ENCODE results near the gene CASP12.

Gene CASP12

DNA sequence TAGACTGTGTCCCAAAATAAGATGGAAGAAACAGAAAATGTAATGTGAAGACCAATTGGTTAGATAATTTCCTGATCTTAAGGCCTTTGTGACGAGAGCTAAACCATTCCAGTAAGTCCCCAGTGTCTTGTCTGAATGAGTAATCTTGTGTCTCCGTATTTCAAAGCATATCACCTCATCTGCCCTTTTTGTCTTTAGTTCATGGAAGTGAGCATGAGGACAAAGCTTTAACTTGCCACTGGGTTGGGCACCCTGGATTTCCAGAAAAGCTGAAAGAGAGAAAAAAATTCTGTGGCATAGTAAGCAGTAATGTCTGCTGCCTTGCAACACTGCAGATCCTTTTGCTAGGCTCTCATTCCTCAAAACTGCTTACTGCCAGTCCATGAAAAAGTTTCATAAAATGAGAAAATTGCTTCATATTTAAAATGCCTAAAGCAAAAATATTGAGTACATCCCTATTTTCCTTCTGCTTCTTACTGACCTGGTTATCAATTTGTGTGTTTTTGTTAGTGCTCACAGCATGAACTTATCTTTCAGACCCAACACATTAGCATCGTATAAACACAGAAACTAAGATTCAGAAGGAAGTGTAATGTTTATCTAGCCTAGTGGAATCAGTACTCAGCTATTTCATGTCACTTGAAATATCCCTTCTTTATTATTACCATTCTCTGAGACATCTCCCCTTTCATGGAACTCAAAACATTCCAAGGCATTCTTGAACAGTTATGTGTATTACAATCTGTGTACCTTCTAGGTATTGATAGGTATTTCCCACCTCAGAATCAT is 5.3 kb downstream of the CASP12 start:
- DNase-seq: no peak

DNA sequence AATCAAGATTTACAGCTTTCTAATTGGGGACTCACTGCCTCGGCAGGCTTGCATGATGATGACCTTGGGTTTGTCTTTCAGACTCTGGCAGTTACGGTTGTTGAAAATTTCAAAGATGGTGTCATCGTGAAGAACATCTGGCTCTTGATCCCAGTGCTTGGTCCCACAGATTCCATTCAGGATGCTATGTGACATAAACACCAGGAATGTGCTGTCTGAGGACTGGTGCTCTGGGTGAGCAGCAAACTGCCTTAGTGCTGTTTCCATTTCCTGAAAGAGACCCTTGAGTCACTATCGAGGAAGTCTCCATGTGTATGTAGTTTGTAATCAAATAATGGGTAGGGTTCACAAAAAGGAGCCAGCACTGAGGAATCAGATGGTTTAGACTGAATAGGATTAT is 7.1 kb downstream of the CASP12 start:
- DNase-seq: no peak

DNA sequence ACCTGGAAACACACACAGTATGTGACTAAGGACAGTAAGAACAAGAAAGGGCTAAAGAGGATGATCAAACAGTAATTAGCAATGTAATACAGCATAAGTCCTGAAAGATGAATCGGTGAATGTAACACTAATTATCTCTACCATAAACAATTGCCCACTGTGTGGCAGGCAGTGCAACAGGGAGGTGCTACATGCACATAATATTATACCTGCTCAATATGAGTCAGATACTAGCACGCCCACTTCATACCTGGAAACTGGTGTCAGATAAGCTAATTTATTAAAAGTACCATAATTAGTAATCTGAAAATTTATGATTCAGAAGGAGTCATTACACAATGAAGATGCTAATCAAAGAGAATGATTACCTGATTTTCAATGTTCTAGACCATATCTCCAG is 14.9 kb downstream of the CASP12 start:
- no peak for DNase-seq

DNA sequence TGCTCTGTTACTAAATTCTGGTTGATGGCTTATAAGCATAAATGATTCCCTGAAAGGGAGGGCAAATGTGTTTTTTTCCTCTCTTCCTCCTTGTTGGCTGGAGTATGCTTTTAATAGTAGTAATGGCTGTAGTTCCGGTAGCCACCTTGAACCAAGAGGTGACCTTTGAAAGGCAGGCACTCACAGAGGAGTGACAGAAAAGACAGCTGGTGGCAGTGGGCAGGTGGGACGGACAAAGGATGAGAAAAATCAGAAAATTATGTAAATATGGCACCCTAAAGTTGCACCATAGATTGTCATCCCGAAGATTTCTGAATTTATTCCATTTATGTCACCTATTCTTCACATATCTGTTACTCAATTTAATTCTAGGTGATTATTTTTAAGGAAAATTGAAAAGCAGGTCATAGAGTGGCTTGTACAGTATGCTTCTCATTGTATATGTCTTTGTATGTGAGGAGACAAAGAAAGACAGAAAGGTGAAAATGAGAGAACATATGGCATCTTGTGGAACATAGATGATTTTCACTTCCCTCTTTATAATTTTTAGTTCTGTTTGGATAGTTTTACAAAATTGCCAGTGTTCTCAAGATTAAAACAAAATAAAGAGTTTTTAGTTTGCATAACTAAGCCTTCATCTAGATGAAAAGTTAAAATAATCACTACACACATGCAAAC is 17.0 kb downstream of the CASP12 start:
- no peak for DNase-seq

DNA sequence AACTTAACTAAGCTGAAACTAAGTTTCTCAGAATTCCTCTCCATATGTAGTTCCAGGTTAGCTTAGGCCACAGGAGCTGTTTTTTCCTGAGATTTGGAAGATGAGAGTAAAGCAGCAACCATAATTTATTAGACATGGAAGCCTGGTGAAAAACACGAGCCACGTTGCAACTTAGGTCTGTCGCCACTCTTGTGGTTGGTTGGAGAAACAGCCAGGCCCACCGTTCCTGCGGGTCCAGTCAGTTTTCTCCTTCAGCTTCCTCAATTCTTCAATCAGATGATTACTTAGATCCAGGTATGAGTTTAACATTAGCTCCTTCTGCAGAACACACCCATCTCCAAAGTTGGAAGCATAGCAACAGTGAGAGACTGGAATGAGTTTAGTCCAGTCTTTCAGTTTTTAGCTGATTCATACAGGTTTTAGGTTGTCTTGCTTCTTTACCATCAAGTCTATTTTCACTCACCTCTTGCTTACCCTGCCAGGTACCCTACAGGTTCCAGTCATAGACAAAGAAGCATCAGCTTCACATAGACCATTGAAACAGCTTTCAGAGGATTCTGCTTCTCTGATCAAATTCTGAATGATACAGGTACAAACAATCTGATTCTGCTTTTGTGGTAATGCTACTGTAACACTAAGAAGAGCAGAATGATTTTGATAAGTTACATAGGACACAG is 18.6 kb downstream of the CASP12 start:
- no peak for DNase-seq

DNA sequence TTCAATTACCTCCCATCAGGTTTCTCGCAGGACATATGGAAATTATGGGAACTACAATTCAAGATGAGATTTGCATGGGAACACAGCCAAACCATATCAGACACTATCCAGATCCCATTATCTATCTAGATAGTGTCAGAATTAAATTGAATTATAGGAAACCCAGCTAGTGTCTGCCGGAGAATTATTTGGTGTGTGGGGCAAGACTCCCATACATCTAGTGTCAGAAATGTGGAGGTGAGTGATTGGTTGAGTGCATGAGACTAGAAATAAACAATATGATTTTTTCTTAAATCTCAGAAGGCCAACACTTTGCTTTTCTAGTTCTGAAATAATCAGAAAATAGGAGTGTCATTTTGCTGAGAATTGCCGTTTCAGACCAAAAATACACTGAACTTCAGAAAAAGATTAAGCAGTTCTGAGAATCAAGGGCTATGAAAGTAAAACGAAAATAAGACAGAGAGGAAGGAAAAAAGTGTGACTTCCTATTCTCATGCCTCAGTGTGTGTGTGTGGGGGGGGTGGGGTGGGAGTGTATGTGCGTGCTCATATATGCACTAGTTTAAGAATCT is 21.3 kb downstream of the CASP12 start:
- DNase-seq: no peak

DNA sequence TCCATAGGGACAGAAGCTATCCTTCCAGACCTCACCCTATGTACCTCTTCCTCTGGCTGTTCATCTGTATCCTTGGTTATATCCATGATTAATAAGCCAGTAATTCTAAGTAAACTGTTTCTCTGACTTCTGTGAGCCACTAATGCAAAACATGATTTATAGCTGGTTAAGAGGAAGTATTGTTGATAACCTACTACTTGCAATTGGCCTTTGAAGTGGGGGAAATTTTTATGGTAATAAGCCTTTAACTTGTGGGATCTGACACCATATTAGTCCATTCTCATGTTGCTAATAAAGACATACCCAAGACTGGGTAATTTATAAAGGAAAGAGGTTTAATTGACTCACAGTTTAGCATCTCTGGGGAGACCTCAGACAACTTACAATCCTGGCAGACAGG is 21.9 kb downstream of the CASP12 start:
- DNase-seq: no peak

DNA sequence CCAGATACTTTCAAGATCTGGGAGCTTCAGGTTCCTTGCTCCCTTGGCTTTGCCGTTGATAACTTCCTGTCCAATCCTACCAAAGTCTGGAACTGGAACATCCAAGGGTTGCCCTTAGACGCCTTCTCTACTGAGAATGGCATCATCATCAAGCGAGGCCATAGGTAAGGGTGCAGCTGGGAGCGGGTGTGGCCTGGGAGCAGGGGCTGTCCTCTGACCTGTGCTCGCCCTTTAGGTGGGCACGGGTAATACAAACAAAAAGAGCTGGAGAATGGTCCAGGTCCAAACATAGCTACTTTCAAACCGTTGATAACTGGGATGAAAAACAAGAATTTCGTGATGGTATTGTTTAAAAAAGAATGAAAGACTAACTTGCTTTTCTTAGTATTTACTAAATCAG is 25.0 kb downstream of the CASP12 start:
- no peak for DNase-seq

DNA sequence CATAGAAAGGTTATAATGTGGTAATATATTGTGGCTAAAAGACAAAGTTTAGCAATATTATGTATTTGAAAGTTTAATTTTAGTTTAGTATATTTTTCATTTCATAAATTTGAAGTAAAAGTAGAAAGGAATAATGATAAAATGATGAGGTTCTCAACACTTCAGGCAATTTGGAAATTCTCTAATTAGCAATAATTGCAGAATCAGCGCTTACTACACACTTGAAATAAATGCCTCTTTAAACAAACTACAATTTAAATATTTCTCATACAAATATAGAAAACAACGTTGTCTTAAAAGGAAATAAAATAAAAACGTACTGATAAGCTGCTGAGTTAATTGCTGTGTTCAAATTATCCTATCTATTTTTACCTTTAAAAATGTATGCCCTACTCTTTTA is 25.9 kb downstream of the CASP12 start:
- DNase-seq: no peak

DNA sequence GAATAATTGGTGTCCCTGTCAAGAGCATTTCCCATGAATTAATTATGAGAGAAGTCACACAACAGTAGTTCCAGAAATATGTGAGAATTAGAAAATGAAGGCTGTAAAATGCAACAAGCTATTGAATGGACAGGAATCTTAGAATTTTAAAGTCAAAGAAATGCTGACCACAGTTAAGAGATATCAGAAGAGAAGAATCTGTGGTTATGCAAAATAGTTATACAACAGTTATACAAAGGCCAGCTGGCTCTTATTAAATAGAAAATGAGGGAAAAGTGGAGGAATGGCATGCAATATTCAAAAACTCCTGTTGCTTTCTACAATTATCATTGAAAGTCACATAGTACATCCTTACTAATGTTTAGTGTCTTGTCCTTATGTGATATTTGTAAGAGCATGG is 27.4 kb downstream of the CASP12 start:
- DNase-seq: no peak

DNA sequence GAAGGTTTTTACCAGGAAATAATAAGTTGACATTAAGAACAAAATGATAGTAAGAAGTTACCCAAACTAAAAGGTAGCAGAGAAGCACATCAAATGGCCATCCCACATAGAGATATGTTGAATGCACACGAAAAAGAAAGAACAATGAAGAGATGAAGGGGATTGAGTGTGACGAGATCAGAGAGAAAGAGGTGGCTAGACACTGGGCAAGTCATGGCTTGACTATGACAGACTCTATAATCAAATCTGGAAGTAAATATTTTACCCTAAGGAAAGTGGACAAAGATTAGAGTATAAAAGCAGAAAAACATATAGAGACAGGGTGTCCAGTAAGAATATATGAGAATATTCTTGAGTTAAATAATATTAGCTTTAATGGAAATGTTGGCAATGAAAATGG is 31.4 kb downstream of the CASP12 start:
- no peak for DNase-seq

DNA sequence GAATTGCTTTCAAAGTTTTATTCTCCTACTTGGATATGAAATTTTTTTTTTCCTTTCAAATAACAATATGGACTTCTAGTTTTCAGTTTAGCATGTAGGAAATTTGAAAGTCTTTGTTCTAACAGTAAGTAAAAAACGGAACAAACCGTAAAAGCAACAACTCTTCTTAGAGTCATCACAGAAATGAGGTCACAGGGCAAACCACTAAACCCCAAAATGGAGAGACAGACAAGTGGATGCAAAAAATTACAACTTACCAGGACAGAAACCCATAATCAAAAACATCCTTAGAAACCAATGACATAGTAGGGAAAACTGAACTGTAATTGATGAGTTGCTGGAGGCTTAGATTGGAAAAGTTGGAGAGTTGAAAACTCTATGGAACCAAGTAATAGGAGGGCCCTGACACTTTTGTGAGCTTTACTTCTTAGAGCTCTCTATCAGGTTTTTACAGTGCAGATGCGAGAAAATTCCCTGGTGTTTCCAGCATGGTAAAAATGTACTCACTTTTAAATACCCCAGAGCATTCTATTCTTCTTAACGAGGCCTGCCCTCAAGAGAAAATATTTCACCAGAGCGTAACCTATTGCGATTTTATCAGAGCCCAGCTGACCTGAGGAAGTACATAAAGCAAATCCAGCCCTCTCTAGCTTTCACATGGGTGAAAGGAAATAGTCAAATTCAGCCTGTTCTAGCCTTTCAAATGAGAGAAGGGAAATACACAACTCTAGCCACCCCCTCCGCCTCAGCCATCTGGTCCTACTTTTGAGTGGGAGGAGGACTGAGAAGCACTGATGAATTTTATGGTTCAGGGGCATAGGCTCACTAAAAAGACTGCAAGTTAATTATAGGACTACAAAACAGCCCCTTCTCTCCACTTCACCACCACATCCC is 39.1 kb downstream of the CASP12 start:
- DNase-seq: peak in 9 of 56 donors; percentile 0 to 17 (median 6)

DNA sequence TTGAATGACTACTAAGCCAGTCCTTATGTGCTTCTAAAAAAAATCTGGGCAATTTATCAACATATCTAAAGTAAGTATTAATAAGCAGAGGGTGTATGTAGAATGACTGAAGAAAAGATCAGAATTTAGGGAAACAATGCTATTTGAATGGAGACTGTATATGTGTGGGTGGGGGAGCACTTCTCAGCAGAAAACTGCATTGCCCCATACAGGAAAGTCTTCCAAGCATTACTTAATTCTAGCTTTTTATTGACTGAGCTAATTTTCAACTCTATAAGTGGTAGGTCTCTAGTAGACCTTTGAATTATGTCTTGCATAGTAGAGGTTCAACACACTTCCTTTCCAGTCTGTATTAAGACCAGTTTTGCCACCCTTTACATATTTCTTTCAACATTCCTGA is 41.7 kb downstream of the CASP12 start:
- no peak for DNase-seq

DNA sequence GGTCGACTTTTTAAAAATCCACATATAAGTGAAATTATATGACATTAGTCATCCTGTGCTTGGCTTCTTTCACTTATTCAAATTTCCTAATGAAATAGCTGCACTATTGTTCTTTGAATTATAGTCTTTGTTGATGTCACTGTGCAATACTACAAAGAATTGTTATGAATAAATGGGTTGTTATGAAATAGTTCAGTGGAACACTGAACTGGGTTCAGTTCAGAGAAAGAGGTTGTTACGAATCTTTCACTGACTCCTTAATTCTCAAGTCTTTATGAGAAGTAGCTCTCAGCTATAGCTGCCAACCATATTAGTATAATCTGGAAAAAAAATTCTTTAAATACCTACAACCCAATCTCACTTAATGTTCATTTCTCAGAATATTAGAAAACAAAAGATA is 42.3 kb downstream of the CASP12 start:
- no peak for DNase-seq

DNA sequence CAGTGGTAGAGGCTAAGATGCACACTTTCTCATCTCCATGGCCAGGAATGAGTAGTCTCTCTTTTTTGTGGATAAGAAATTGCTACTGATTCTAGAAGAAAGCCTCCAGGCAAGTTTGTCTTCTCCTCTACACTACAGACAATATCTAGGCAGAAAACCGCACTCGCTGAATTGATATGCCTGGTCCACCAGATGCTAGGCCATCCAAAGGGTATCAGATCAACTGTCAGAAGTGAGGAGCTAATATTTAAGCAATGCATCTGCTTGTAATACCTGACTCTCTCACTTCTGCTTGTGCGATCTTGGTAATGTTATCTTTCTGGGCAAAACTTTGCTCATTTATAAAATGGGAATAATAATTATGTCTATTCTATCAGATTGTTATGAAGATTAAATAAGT is 45.0 kb downstream of the CASP12 start:
- no peak for DNase-seq

DNA sequence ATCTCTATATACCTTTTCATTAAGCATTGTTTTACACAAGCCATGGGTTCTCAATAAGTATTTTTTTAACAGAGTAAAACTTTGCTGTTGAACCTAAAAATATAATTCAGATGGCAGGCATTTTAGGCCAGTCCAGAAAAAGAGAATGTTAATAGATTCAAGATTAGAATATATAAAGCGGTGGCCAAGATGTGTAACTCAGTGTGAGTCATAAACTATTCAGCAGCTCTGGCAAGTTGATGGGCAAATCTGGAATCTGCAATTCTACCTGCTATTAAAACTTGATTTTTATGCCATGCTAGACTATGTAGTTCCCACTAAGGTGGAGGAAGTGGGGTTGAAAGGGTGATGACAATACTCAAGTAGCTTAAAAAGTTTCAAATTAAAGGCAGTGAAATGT is 45.4 kb downstream of the CASP12 start:
- DNase-seq: no peak

DNA sequence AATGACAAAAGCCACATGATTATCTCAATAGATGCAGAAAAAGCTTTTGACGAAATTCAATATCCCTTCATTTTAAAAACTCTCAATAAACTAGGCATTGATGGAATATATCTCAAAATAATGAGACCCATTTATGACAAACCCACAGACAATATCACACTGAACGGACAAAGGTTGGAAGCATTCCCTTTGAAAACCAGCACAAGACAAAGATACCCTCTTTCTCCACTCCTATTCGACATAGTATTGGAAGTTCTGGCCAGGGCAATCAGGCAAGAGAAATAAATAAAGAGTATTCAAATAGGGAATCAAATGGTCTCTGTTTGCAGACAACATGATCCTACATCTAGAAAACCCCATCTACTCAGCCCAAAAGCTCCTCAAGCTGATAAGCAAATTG is 52.0 kb downstream of the CASP12 start:
- peak in 1 of 56 donors; percentile 4 for DNase-seq

DNA sequence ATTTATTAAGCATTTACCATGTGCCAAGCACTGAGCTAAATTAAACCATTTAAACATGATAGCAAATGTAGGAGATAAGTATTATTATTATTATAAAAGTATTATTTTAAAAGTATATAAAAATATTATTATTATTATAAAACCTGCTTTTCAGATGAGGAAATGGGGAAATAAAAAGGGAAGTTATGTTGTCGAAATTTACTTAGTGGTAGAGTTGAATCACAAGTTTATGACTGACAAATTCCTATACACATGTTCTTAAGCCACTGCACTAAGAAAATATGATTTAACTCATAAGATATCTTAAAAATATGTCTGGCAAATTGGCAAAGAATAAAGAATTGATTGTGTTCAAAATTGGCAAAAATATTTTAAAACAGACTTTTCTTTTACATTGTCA is 53.8 kb downstream of the CASP12 start:
- DNase-seq: no peak

DNA sequence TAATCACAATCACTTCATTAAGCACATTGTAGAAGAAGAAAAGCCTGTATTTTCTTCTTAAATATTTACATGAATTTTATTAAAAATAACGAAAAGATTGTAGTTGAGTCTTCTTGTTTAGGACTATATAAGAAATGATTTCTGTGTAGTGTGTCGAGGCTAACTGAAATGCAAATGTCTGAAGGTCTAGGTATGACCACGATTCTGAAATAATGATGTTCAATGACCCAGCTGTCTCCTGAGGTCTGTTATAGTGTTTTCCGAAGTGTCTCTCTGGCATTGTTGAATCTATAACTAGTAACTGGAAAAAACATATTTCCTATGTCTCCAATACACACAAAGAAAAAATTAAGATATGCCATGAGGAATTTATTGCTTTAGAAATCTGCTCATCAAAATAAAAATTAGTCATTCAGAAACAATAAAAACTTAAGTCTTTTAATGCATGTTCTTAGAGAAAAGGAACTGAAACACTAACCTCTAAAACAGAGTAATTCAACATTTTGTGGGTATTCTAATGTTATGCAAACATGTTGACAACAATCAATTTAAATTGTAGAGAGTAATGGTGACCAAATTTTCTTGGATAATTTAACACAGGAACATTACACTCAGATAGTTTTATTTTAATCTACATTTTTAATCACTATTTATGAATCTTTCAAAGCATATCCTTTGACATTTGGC is 55.0 kb downstream of the CASP12 start:
- no peak for DNase-seq

DNA sequence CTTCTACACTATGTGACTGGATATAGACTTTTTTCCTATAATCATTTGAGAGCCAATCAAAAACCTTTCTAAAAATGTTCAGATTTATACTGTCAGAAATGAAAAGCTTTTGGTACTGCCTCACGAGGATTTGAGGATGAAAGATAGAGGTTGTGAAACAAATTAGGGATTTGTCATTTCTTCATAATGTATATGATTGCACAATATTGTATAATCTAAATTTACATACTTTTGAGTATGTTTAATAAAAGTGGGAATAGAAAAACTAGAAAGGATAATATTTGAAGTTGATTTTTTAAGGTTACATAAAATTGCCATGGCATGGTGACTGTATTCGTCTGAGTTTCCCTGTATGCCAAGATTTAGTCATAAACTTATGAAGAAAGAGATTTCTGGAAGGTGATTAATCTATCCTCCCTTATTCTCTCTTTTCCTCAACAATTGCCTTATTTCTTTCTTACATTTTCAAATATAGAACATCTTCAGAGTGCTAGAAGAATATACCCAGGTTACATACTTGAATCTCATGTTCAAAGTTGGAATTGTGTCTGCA is 56.2 kb downstream of the CASP12 start:
- DNase-seq: no peak
